HG03354 (cell line): ENCODE data around the gene EXOSC6.
A peak's percentile ranks its signal among the peaks of the same experiment; 100 is the strongest.
"Not testable (repeated sequence)": the region's sequence is repeated elsewhere in the genome, so short reads cannot be mapped to it uniquely, and the experiment has no call there.

Source experiments
- ATAC-seq: cut with Tn5 transposase; IDR thresholded peaks from one replicate; pipeline ENCODE4 v1.9.1; 2021; ENCODE audit warnings: mild to moderate bottlenecking; ENCODE audit not compliant: unreplicated experiment, poor library complexity, severe bottlenecking

Gene EXOSC6

DNA sequence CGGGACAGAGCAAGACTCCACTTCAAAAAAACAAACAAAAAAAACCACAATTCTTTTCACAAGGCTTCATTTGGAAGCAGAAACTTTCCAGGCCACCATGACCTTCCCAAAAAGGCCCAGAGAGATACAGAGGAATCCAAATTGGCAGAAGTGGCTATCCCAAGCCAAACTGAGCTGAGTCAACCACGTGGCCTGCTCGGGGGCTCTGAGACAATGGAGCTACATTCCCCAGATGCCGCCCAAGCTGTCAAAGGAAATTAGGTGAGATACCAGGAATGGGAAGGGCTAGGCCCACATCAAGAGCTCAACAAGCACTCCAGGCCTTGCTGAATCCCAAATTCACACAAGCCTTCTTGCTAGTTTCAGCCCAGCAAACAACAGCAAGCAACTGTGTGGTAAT, 5.7 kb upstream of the EXOSC6 start:
- ATAC-seq = no peak

DNA sequence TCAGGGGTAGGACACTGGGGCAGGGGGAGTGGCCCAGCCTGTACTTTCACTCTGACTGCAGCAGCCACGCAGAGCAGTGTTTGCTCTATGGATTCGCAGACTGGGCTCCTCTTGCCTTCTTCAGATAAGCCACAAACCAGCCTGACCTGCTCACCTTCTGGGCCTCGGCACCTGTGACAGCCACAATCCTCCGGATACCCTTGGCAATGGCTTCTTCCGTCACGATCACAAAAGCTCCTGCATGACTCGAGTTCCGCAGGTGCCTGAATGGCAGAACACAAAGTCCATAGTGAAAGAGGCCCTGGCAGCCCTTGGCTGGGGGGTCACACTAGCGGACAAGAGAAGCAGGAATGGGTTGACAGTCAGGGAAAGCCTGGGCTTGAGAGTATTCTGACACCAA, 3.8 kb upstream of the EXOSC6 start:
- ATAC-seq = no peak

DNA sequence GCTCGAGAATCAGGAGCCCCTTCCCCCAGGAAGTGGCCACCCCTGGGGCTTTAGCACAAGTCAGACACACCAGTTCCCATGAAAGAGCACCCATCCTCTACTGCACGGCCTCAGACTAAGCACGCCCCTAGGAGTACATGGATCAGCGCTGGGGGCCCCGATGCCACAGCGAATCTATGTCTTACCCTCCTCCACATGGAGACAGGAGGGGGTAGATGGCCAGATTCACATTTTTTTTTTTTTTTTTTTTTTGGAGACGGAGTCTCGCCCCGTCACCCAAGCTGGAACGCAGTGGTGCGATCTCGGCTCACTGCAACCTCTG, 3.2 kb upstream of the EXOSC6 start:
- no peak for ATAC-seq

DNA sequence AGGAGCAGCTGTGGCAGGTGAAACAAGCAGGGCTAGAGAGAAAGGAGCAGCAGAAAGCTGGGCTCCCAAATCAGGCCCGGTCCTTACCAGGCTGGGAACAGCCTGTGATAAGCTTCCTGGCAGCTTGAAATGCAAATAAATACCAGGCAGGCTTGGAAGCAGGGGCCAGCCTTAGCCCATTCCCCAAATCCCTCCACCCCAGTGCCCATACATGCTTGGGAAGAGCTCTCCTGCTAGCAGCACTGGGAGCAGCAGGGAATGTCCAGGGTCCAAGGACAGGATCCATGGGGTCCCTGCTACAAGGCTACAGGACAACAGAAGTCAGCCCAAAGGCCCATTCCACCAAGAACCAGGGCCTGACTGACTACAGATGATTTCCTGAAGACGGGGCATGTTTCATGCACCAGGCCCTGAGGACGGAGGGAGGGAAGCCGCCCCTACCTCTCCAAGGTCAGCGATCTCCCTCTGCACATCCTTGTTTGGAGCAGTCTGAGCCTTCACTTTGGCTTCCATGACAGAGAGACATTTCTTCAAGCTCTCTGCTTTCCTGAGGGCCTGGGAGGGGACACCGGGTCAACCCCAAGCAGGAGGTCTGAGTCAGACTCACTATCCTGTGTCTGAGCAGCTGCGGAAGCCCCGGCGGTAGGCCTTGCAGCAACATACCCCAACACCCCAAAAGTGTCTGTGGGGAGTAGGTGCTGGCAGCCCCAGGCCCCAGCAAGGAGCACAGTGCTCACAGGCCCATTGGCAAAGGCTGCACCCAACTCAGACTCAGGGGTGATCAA, 2.6 kb upstream of the EXOSC6 start:
- ATAC-seq = no peak

DNA sequence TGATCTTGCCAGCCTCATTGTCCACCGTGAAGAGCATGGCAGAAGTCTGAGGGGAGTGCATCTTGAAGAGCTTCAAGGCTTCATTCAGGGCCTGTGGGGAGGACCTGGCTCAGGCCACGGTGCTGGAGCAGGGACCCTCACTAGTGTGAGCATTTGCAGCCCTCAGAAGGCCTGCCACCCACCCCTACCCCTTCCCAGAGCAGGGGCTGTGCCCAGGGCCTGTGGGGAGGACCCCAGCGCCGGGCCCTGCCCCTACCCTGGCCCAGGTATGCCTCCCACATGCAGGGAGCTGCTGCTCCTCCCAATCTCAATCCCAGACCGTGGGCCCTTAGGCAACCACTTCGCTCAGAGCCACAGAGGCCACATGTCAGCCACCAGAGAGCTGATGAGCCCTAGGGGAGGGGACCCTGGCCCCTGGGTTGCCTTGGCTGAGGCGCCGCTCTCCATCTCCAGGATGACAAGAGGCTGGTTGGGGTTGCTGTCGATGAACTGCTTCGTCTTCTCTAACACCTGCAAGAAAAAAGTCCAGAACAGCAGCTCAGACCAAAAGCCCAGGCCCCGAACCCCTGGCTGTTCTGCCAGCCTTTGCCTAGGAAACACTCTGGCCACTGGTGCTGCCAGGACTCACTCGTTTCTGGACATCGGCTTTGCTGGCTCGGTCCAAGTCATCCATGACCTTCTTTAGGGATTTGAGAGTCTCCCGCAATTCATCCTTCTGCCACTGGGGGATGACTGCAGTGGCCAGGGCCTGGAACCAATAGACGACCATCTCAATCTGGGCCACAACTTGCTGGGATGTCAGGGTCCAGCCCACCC, 1.8 kb upstream of the EXOSC6 start:
- ATAC-seq = no peak

DNA sequence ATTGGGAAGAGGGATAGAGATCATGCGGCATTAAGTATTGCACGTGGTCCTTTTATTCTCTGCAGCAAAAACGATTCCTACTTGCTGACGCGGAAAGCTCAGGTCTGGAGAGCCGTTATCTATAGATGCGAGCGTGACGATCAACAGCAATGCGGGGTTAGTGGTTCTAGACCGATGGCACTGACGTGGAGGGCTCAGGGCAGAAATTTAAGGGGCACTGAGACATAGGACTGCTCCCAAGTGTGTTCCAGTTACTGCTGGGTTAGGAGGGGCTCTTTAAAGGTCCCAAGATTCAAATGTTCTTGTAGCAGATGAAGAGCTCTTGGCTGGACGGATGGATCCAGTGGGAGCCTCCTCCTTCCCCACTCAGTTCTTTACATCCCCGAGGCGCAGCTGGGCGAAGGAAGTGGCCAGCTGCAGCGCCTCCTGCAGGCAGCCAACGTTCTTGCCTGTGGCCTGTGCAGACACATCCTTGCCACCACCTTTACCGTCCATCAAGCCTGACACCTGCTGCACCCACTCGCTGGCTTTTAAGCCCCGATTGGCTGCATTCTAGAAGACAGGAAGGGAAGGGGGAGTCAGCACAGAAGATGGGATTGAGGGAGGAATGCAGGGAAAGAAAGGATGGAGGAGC, 732 bp upstream of the EXOSC6 start:
- ATAC-seq = no peak

DNA sequence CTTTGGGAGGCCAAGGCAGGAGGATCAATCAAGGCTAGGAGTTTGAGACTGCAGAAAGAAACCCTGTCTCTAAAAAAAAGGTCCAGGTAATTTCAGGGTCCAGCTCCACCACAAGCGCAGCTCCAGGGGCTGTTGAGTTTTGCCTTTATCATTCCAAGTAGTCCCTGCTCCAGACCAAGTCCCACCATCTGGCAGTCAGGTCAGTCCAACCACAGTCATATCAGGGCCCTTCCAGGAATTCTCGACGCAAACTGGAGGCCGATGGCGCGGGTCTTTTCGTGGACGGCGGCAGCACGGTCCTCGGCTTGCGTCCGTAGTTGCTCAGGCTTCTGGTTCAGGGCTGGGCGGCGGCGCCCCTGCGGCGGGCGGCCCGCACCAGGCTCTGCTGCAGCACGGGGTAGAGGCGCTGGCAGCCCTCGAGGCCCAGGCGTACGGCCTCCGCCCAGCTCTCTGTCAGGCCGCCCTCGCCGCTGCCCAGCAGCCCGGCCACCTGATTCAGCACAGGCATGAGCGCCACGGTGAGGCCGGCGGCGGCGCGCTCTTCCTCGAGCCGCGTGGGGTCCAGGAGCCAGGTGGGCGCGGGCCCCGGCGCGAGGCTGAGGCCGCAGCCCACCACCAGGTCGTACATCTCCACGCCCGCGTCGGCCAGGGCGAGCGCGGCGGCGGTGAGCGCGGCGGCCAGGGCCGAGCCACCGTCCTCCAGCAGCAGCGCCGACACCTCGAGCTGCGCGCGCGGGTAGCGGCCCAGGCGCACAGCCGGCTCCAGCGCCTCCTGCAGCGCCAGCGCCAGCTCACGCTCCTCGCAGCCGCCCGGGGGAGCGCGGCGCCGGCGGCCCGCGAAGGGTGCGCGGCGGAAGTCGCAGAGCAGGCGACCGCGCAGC, 752 bp downstream of the EXOSC6 start:
- peak; percentile 51 for ATAC-seq

DNA sequence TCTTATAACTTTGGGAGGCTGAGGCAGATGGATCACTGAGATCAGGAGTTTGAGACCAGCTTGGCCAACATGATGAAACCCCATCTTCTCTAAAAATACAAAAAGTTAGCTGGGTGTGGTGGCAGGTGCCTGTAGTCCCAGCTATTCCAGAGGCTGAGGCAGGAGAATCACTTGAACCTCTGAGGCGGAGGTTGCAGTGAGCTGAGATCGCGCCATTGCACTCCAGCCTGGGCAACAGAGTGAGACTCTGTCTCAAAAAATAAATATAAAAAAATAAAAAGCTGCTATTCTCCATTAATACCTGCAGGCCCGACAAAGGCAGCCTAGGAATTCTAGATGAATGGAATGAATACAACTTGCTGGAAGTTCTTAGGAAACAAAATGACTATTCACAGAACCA, 2.0 kb downstream of the EXOSC6 start:
- not testable (repeated sequence) for ATAC-seq

DNA sequence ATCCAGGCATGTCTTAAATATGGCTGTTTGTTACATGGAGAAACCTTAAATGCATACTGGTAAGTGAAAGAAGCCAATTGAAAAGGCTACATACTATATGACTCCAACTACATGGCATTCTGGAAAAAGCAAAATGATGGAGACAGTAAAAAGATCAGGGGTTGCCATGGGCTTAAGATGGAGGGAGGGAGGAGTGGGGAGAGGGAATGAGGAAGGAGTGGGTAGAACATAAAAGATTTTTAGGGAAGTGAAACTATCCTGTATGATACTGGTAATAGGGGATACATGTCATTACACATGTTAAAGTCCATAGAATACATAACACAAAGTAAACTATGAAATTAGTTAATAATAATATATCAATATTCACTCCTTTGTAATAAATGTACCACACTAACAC, 13.0 kb downstream of the EXOSC6 start:
- not testable (repeated sequence) for ATAC-seq

DNA sequence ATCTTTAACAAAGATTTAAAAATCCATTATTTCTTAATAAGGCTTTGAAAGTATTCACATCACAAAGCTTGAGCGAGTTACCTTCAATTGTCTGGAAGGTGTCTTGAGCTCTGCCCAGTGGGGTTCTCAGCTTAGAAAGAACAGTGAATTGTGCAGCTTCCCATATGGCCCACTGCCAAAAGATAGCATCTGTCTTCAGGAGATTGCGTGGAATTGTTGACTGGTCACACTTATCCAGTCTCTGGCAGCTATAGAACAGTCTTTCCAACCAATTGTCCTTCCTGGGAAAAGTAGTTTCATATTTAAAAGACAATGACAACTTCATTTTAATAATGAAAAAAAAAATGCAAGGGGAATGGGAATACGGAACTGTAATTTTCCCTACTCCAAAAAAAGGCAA, 19.9 kb downstream of the EXOSC6 start:
- not testable (repeated sequence) for ATAC-seq

DNA sequence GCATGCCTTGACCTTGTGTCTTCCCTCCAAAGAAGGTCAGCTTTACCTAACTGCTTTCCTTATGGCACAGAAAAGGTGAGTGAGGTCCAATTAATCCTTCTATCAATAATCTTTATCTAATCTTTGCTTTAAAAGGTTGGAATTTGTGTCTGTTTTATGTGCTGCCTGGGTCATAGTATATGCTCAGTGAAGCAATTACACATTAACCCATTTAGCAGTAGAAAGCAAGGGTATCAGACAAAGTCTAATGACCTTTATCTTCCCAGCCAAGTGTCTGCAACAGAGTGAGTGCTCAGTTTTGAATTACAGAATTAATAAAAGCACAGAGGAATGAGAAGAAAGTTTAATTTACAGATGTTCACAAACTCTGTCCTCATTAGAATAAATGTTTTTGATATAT, 25.7 kb downstream of the EXOSC6 start:
- not testable (repeated sequence) for ATAC-seq

DNA sequence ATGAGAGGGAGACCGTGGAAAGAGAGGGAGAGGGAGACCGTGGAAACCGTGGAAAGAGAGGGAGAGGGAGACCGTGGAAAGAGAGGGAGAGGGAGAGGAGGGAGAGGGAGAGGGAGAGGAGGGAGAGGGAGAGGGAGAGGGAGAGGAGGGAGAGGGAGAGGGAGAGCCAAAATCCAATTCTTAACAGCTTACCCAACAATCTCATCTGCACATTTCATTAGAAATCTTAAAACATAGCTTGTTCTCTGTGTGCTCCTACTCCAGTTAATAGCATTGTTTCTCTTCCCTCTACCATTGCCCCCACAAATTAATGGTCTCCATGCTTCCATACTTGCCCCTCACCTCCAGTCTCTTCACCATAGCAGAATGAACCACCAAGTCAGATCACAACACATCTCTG, 26.3 kb downstream of the EXOSC6 start:
- ATAC-seq = not testable (repeated sequence)

DNA sequence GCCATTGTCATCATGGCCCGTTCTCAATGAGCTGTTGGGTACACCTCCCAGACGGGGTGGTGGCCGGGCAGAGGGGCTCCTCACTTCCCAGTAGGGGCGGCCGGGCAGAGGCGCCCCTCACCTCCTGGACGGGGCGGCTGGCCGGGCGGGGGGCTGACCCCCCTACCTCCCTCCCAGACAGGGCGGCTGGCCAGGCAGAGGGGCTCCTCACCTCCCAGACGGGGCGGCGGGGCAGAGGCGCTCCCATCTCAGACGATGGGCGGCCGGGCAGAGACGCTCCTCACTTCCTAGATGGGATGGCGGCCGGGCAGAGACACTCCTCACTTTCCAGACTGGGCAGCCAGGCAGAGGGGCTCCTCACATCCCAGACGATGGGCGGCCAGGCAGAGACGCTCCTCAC, 27.1 kb downstream of the EXOSC6 start:
- ATAC-seq = not testable (repeated sequence)

DNA sequence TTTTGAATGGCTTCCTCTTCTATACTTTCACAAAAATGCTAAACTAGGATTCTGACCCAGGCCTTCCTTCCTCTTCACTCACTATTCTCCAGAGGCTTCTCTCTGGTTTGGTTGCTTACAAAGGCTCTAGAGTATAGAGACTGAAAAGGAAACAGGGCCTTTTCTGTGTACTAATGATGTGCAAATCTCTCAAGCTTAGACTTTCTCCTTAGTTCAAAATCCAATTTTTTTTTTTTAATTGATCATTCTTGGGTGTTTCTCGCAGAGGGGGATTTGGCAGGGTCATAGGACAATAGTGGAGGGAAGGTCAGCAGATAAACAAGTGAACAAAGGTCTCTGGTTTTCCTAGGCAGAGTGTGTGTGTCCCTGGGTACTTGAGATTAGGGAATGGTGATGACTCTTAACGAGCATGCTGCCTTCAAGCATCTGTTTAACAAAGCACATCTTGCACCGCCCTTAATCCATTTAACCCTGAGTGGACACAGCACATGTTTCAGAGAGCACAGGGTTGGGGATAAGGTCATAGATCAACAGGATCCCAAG, 27.7 kb downstream of the EXOSC6 start:
- ATAC-seq = not testable (repeated sequence)

DNA sequence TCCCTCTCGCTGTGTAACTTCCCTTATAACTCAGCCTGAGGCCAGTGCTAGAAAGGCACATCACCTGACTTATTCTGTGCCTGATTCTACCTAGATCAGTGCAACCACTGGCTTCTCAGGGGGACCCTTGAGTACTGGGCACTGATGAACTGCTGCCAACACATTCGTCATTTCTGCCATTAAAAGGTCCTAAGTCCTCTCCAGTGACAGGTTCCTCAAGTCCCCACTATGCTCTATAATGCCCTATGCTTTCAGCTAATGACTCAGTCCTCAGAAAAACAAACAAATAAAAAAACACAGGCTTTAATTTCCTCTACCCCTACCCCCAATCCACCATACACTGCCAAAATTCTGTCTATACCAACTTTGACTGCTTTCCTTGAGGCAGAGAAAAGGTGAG, 28.5 kb downstream of the EXOSC6 start:
- not testable (repeated sequence) for ATAC-seq

DNA sequence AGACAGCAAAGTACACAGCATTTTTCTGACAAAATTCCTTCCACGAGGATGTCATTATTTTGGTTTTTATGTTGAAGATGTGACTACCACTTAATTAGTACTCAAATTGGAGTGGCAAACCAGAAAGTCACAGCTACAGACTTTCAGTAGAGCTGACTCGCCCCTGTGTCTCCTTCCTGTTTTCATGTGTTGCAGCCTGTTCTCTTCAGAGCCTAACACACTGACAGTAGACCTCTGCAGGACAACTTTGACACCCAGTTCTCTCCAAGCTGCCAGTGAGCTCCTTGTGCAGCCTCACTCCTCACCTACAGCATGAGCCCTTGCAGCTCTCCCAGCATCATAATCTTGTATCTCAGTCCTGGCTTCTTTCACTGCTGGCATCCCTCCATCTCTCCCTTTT, 29.2 kb downstream of the EXOSC6 start:
- not testable (repeated sequence) for ATAC-seq

DNA sequence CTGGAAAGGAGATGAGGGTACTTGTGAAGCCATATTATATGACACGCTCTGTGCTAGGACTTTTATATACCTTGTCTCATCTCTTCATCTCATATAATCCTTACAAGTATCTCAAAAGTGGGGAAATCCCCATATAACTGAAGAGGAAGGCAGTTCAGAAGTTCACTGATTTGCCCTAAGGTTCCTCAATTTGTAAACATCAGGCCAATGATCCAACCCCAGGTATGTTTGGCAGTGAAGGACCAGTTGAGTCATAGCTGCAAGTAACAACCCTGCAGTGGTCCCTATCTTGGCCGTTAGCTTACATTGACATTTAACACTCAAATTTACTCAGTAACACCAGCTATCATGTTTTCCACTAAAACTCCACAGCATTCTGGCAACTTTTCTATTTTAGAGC, 33.2 kb downstream of the EXOSC6 start:
- ATAC-seq = not testable (repeated sequence)

DNA sequence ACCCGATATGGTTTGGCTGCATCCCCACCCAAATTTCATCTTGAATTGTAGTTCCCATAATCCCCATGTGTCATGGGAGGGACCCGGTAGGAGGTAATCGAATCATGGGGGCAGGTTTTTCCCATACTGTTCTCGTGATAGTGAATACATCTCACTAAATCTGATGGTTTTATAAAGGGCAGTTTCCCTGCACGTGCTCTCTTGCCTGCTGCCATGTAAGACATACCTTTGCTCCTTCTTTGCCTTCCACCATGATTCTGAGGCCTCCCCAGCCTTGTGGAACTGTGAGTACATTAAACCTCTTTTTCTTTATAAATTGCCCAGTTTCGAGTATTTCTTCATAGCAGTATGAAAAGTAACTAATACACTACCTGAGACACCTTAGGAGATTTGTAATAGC, 45.4 kb downstream of the EXOSC6 start:
- ATAC-seq = not testable (repeated sequence)

DNA sequence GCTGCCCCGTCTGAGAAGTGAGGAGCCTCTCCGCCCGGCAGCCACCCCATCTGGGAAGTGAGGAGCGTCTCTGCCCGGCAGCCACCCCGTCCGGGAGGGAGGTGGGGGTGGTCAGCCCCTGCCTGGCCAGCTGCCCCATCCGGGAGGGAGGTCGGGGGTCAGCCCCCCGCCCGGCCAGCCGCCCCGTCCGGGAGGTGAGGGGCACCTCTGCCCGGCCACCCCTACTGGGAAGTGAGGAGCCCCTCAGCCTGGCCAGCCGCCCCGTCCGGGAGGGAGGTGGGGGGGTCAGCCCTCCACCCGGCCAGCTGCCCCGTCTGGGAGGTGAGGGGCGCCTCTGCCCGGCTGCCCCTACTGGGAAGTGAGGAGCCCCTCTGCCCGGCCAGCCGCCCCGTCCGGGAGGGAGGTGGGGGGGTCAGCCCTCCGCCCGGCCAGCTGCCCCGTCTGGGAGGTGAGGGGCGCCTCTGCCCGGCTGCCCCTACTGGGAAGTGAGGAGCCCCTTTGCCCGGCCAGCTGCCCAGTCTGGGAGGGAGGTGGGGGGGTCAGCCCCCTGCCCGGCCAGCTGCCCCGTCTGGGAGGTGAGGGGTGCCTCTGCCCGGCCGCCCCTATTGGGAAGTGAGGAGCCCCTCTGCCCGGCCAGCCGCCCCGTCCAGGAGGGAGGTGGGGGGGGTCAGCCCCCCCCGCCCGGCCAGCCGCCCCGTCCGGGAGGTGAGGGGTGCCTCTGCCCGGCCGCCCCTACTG, 46.9 kb downstream of the EXOSC6 start:
- not testable (repeated sequence) for ATAC-seq
